GM19099 (cell line): ENCODE measurements around the gene SALL3.

Experiments
- POLR2A ChIP-seq: IDR thresholded peaks from 3 replicates; pipeline ENCODE4 v1.6.1; 2011; ENCODE audit warnings: low read depth; ENCODE audit not compliant: insufficient read length; ENCODE audit errors: extremely low read depth

The SALL3 gene

DNA sequence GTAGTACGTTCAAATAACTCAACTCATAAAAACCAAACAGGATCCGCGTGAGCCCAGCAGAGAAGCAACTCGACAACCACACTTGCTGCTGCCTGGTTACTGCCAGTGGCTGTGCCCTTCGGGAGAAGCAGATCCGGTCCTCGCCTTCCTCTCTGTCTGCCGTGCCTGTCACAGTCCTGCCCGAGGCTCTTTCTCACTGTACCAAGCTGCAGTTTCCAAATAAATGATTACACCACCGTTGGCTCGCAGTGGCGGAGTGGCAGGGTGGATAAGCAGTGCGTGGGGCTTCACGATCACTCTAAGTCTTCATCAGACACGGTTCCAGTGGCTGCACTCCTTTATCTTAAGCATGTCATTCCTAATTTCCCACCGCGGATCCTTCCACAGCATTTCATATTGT, 26.1 kb upstream of the SALL3 start:
- no peak for TF ChIP-seq POLR2A

DNA sequence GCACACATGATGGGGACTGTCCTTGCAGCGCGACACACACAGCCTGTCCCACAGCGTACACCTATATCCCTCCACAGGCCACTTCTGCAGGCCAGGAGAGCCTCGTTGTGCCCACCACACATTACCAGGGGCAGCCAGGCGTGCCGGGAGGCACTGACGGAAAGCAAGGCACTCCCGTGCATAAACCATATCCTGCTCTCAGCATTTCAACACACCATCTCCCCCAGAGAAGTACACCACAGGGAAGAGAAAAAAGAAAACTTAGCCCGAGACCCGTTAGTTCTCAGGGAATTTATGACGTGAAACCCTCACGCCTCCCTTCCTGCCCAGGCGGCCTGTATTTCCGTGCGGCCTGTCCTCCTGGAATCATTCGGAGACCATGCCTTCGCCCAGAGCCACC, 24.6 kb upstream of the SALL3 start:
- no peak for TF ChIP-seq POLR2A

DNA sequence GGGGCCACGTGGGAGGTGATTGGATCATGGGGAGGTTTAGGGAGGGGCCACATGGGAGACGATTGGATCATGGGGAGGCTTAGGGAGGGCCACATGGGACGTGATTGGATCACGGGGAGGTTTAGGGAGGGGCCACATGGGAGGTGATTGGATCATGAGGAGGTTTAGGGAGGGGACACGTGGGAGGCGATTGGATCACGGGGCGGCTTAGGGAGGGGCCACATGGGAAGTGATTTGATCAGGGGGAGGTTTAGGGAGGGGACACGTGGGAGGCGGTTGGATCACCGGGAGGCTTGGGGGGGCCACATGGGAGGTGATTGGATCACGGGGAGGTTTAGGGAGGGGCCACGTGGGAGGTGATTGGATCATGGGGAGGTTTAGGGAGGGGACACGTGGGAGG, 22.5 kb upstream of the SALL3 start:
- TF ChIP-seq POLR2A: no peak

DNA sequence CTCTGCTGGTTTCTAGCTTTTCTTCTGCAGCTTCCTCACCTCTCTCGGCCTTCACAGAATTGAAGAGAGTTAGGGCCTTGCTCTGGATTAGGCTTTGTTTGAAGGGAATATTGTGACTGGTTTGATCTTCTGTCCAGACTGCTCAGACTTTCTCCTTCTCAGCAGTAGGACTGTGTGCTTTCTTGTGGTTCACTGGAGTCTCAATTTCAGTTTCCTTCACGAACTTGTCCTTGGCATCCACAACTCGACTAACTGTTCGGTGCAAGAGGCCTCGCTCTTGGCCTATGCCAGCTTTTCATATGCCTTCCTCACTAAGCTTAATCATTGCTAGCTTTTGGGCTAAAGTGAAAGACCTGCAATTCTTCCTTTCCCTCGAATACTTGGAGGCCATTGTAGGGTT, 18.9 kb upstream of the SALL3 start:
- no peak for TF ChIP-seq POLR2A

DNA sequence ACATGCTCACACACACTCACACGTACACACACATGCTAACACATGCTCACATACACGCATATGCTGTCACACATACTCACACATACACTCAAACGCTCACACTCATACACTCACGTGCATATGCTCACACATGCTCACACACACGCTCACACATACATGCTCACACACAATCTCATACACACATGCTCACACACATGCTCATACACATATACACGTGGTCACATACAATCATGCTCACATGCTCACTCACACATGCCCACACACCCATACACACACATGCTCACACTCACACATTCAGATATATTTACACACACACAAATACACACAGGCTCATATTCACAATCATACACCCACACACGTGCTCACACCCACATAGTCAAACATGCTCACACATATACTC, 17.5 kb upstream of the SALL3 start:
- TF ChIP-seq POLR2A: no peak

DNA sequence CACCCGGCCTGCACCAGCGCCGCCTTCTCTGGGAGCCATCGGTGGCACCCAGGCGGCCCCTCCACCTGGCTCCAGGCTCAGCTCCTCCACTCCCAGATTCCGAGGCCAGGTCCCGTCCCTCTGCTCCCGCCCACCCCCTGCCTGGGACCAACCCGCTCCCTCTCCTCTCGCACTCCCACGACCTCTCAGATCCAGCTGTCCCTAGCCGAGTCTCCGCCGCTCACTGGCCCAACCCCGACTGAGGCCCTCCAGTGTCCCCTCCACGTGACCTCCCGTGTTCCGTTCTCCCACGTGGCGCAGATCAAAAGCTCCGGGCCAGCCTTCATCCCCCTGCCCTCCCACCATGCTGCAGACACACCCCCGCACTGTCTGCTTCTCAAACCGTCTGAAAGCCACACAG, 14.4 kb upstream of the SALL3 start:
- no peak for TF ChIP-seq POLR2A

DNA sequence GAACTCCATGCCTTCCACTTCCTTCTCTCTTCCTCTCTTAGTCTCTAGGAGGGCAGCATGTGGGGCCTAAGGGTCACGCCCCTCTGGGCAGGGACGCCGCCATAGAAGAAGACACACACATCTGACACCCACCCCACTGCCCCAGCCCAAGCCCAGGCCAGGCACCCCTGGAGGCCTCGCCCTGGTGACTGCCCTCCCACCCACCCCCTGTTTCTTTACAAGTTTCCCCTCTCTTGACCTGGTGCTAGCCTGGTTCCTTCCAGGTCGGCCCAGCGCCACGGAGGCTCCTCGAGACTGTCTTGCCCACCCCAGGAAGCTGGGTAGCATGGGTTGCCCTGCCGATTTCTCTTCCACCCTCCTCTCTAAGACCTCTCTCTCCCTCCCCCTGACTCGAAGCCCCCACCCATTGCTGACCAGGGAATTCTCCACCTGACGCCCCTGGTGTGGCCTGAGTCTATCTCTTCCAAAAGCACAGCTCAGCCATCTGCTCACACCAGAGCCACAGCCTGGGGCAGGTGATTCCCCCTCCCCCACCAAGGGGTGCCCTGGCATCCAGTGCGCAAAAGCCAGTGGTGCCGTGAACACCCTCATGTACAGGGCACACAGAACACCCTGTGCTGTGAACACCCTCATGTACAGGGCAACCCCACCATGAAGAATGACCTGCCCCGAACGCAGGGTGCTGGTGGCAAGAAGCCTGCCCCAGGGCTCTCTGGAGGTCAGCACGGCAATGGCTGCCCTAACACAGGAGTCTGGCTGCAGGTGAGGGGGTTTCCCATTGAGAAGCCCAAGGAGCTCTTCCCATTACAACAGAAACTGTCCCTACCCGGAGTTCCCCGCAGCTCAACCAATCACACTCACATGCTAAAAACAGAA, 13.5 kb upstream of the SALL3 start:
- TF ChIP-seq POLR2A: no peak

DNA sequence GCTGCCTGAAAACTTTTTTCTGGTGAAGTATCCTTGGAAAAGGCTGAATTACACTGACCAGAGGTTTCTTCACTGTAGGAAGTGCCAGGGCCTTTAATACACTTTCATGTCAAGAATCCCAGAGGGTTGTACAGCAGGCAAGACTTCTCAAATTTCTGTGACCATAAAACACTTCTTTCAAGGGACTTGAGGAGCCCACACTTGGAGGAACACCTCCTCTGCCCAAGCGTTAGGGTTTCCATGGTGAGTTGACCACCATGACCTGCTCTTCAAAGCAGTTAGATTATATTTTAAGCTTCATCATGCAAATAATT, 12.9 kb upstream of the SALL3 start:
- no peak for TF ChIP-seq POLR2A

DNA sequence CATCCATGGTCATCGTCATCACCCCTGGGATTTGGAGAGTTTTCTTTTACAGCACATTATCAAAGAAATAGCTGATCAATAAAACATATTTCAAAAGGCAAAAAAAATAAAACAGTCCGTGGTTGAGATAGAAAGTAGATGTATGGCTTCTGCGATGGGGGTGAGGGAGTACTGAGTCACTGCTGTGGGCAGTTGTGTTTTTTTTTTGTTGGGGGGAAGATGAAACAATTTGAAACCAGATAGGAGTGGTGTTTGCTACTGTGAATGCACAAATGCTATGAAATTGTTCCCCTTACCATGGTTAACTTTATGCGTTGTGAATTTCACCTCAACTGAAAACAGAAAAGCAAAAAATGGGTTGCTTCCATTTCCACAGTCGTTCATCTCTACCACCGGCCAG, 11.9 kb upstream of the SALL3 start:
- no peak for TF ChIP-seq POLR2A

DNA sequence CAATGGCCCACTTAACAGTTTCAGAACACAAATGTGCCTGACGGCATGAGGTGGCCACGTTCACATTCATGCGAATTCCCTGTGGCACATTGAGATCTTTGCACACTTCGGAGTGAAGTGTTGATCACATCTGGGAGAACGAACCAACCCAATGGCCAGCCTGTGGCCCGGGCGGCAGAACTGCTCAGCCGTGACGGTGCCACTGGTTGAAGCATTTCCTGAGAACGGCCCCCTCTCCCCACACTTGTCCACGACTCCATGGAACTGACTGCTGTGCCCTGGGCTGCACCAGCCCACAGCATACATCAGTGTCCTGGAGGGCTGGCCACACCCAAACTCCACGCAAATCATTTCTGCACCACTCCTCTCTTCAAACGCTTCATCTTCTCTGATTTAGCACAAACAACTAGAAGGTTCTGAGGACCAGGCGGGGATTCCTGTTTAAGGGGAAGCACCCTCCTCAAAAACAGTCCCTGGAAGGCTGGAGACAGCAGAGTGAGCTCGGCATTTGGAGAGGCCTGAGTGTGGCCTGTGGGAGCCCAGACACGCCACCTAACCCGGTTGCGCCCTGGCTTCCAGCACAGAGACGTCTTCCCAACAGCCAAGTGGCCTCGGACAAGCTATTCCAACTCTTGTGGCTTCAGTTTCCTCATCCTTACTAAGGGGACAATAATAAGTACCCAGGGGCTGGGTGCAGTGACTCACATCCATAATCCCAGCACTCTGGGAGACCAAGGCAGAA, 9.9 kb upstream of the SALL3 start:
- no peak for TF ChIP-seq POLR2A

DNA sequence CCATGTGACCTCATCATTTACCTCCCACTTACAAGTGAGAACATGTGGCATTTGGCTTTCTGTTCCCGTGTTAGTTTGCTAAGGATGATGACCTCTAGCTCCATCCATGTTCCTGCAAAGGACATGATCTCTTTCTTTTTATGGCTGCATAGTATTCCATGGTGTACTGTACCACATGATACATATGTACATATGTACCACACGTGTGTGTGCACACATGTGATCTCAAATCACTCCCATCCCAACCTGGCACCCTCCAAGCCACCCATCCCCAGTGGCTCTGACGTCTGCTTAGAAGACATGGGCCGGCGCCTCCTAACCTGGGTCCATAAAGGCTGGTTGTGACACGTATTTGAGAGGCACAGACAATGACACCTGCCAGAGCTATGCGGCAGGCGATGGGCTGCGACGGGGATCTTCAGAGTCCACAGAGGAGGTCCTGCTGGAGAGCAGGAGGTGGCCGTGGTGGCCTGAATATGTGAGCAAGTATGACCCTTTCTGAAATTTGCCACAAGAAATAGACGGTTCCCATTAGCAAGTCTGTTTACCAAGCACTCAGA, 8.8 kb upstream of the SALL3 start:
- no peak for TF ChIP-seq POLR2A

DNA sequence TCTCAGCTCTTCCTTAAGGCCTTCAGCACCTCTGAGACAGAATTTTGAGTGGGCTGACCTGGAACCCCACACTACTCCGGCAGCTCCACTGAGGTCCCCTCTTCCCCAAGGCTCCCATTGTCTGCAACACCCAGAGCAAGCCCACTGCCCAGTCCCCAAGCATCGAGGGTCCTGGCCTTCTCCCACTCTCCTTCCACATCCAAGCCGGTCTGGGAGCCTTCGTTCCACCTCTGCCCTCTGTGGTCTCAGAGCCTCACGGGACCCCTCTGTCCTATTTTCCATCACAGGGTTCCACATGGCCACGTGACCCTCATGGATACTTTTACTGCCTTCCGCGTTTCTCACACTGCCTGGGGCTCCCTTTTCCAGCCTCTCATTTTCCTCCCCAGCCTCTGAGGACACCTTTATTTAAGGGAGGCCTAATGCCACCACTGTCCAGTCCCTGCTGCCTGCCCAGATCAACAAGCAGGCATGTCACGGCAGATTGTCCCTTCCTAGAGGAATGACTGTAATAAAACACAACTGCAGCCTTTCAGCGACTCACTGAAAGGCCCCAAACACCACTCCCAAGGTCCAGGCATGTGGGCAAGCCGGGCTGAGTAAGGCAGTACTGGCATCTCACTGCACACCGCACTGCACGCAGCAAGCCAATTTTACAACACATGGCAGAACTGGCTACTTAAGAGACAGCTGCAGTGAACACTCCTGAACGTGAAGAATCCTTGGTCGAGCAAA, 7.9 kb upstream of the SALL3 start:
- no peak for TF ChIP-seq POLR2A

DNA sequence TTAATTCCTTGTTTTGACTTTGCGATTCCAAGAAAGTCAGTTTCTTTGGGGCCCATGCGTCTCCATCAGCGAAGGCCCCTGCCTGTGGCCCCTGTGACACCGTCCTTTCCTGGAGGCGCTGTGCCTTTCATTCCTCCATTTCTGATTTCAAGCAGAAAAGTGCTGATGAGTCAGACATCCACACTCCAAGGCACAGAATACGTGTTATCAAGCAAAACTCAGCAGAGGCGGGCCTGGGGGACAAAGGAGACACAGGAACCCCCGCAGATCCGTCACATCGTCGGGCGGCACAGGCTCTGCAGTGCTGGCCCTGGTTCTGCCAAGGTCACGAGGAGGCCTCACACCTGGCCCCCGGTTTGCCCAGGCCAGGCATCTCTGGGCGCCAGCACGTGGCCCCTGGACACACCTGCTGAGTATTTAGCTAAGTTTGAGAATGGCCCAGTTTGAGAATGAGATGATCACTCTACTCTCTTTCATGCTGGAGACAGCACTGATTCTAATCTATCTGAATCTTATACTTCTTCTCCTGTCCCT, 7.2 kb upstream of the SALL3 start:
- TF ChIP-seq POLR2A: no peak

DNA sequence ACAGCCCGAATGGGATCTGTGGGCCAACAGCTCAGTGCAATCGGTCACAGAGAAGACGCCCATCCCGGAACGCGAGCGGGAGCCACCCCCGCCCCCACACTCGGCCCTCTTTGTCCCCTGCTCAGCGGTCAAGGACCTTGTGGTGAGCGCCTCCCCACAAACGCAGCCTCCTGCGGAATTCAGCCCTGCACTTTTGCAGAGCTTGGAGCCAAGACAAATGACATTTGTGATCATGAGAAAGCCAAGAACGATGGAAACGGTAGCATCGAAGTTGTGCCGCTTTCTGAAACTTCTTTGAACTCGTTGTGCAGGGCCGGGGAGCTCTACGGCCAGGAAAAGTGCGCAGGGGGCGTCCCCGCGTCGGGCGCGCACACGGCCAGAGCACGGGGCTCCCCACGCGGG, 6.7 kb upstream of the SALL3 start:
- no peak for TF ChIP-seq POLR2A
